Thoracic aorta (tissue), 2 donors: Measurements from ENCODE around the gene SSTR5. TPM values are rescaled to one million over a fixed set of nuclear protein-coding genes. Genes with fewer than 3 reads are reported as not detected.

Source experiments
- ATAC-seq: fragments of 150-250 bp; one replicate; pipeline ENCODE4 v1.8.0; 2017; ENCODE audit warnings: low read depth; ENCODE audit not compliant: insufficient number of reproducible peaks, low FRiP score
- DNase-seq: peaks from one replicate; pipeline ENCODE4 v3.0.0-alpha.2; 2020; ENCODE audit warnings: low spot score
- H3K27ac ChIP-seq, 2 donors: fragments of 200-600 bp; sonication (generic); 1 replicate in 1 of 2; 2 replicates in 1 of 2; pipeline ENCODE4 v1.5.1; 2016; ENCODE audit warnings: mild to moderate bottlenecking in 2 of 2, moderate library complexity in 2 of 2
- H3K27me3 ChIP-seq: fragments of 200-600 bp; sonication (generic); replicated peaks from 2 replicates; pipeline ENCODE4 v1.6.0; 2016; ENCODE audit warnings: mild to moderate bottlenecking; ENCODE audit not compliant: insufficient read depth
- H3K36me3 ChIP-seq: fragments of 200-600 bp; sonication (generic); one replicate; pipeline ENCODE4 v1.5.1; 2016
- H3K4me1 ChIP-seq, 2 donors: fragments of 200-600 bp; sonication (generic); 1 replicate in 1 of 2; 2 replicates in 1 of 2; pipeline versions ENCODE4 v1.5.1 to v1.6.0; 2016; ENCODE audit warnings: low read depth in 2 of 2, mild to moderate bottlenecking in 1 of 2; ENCODE audit not compliant: control insufficient read depth in 1 of 2
- H3K4me3 ChIP-seq: fragments of 200-600 bp; sonication (generic); 2 replicates; pipeline ENCODE4 v1.5.1; 2016; ENCODE audit warnings: mild to moderate bottlenecking
- H3K9me3 ChIP-seq: fragments of 200-600 bp; sonication (generic); 2 replicates; pipeline ENCODE4 v1.5.1; 2016
- total RNA-seq, 2 donors: library from RNA; depleted of rRNA; stranded (reverse); fragments of >200 nt; gene quantifications; one replicate each; pipeline versions ENCODE4 v1.1.0 to v1.2.3, GENCODE V29; 2016
- TF ChIP-seq, protein P1 (sequence below): fragments of 200-600 bp; sonication (generic); IDR thresholded peaks from one replicate; pipeline ENCODE4 v1.5.1; 2019; ENCODE audit warnings: antibody characterized with exemption

SSTR5 gene
- total RNA-seq, 2 donors from 2014 or later, result 3.0 to 3.8 TPM

DNA sequence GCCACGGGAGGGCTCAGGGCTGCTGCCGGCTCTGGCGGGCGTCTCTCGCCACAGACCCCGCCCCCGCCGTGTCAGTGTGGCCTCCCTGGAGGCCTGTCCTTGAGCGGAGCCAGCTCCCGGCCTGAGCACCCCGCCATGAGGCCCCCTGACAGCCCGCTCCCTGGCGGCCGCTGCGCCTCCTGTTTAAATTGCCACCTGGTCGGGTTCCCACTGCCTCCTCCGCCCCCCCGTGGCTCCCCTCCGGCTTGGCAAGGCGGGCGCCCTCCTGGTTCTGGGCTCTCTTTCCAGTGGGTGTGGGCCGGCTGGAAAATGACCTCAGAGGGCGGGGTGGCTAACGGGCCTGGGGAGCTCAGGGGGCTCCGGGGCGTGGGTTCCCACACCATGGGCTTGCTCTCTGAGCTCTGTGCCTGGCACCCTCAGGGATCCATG lies 42.1 kb upstream of the SSTR5 start:
- no peak for ATAC-seq
- no peak overlapping the region for H3K4me3 ChIP-seq

DNA sequence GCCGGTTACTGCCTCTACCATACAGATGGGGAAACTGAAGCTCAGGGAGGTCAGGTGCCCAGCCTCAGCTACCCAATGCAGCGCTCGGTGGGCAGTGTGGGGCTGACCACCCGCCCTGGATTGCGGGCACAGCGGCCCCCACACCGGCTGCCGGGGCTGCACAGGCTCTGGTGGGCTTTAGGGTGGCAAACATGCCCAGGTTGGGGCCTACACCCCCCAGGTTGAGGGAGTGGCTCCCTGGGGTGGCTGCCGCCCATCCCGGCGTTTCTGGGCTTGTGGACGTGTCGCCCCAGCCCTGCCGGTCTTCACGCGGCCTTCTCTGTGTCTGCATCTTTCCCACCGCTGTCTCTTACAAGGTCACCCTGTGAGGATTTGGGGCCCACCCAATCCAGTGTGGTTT lies 40.9 kb upstream of the SSTR5 start:
- no peaks in the 10 kb centered on the region for H3K27me3 ChIP-seq
- no peak overlapping the region for H3K4me3 ChIP-seq
- ATAC-seq (no peak), DNase-seq (no peak)
- H3K4me1 ChIP-seq, result no peaks in the 10 kb centered on the region
- H3K27ac ChIP-seq, result no peak overlapping the region
- H3K36me3 ChIP-seq, result no peaks in the 10 kb centered on the region
- no peaks in the 10 kb centered on the region for H3K9me3 ChIP-seq
- TF ChIP-seq, protein P1, sequence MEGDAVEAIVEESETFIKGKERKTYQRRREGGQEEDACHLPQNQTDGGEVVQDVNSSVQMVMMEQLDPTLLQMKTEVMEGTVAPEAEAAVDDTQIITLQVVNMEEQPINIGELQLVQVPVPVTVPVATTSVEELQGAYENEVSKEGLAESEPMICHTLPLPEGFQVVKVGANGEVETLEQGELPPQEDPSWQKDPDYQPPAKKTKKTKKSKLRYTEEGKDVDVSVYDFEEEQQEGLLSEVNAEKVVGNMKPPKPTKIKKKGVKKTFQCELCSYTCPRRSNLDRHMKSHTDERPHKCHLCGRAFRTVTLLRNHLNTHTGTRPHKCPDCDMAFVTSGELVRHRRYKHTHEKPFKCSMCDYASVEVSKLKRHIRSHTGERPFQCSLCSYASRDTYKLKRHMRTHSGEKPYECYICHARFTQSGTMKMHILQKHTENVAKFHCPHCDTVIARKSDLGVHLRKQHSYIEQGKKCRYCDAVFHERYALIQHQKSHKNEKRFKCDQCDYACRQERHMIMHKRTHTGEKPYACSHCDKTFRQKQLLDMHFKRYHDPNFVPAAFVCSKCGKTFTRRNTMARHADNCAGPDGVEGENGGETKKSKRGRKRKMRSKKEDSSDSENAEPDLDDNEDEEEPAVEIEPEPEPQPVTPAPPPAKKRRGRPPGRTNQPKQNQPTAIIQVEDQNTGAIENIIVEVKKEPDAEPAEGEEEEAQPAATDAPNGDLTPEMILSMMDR, result no peak

More for the DNA sequence above, 42.1 kb upstream of the SSTR5 start:
- Histone ChIP-seq H3K27me3 (no peaks in the 10 kb centered on the region), H3K9me3 (no peaks in the 10 kb centered on the region), H3K4me1 (no peaks in the 10 kb centered on the region), H3K27ac (no peak overlapping the region), H3K36me3 (no peaks in the 10 kb centered on the region)
- TF ChIP-seq, protein P1, result no peak
- no peak for DNase-seq

DNA sequence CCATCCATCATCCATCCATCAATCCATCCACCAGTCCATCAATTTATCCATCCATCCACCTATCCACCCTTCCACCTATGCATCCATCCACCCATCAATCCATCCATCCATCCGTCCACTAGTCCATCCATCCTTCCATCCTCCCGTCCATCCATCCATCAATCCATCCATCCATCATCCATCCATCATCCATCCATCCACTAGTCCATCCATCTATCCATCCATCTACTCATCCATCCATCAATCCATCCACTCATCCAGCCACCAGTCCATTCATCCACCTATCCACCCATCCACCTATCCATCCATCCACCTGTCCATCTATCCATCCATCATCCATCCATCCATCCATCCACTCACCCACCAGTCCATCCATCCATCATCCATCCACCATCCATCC lies 39.9 kb upstream of the SSTR5 start:
- Histone ChIP-seq H3K9me3 (no peaks in the 10 kb centered on the region), H3K4me1 (no peaks in the 10 kb centered on the region), H3K27me3 (no peaks in the 10 kb centered on the region), H3K27ac (no peak overlapping the region), H3K4me3 (no peak overlapping the region), H3K36me3 (no peaks in the 10 kb centered on the region)
- TF ChIP-seq, protein P1, result no peak
- no peak for ATAC-seq
- no peak for DNase-seq

DNA sequence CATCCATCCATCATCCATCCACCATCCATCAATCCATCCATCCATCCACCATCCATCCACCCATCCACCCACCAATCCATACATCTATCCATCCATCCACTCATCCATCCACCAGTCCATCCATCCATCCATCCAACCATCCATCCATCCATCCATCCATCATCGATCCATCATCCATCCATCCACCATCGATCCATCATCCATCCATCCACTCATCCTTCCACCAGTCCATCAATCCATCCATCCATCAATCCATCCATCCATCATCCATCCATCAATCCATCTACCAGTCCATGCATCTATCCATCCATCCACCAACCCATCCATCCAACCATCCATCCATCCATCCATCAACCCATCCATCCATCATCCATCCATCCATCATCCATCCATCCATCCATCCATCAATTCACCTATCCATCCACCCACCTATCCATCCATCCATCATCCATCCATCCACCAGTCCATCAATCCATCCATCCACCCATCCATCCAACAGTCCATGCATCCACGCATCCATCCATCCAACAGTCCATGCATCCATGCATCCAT lies 39.3 kb upstream of the SSTR5 start:
- Histone ChIP-seq H3K4me3 (no peak overlapping the region), H3K4me1 (no peaks in the 10 kb centered on the region), H3K36me3 (no peaks in the 10 kb centered on the region), H3K27me3 (no peaks in the 10 kb centered on the region), H3K9me3 (no peaks in the 10 kb centered on the region), H3K27ac (no peak overlapping the region)
- DNase-seq (no peak), ATAC-seq (no peak)
- TF ChIP-seq, protein P1, result no peak

DNA sequence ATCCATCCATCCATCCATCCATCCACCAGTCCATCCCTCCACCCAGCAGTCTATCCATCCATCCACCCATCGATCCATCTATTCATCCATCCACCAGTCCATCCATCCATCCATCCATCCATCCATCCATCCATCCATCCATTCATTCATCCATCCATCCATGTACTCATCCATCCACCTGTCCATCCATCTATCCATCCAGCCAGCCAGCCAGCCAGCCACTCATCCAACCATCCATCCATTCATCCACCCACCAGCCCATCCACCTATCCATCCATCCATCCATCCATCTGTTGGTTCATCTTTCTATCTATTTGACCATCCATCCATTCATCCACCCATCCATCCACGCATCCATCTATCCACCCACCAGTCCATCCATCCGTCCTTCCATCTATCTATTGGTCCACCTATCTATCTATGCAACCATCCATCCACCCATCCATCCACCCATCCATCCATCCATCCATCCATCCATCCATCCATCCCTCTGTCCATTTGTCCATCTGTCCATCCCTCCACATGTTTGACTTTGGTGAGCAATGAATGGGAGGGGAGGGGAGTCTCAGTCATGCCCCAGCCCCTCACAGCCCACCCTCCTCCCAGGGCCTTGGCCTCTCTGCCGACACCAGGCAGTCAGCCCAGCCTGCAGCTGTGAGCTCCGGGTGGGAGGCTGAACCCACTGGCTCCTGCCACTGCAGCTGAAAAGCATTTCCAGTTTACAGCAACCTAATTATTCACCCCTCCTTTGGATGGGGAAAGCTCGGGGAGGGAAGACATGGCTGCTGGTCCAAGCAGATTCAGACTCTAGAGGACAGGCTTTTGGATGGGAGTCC lies 38.1 kb upstream of the SSTR5 start:
- Histone ChIP-seq H3K4me3 (no peak overlapping the region), H3K9me3 (no peaks in the 10 kb centered on the region), H3K36me3 (no peaks in the 10 kb centered on the region), H3K27ac (no peak overlapping the region), H3K27me3 (no peaks in the 10 kb centered on the region), H3K4me1 (no peaks in the 10 kb centered on the region)
- TF ChIP-seq, protein P1, result no peak
- ATAC-seq (no peak), DNase-seq (no peak)
